GM19023 (cell line): ENCODE results near the gene TMEM132D.
"Not testable (repeated sequence)": the region's sequence is repeated elsewhere in the genome, so short reads cannot be mapped to it uniquely, and the experiment has no call there.

Experiments used
- ATAC-seq: cut with Tn5 transposase; IDR thresholded peaks from one replicate; pipeline ENCODE4 v1.9.1; 2021; ENCODE audit warnings: mild to moderate bottlenecking, moderate library complexity; ENCODE audit not compliant: unreplicated experiment

TMEM132D gene

DNA sequence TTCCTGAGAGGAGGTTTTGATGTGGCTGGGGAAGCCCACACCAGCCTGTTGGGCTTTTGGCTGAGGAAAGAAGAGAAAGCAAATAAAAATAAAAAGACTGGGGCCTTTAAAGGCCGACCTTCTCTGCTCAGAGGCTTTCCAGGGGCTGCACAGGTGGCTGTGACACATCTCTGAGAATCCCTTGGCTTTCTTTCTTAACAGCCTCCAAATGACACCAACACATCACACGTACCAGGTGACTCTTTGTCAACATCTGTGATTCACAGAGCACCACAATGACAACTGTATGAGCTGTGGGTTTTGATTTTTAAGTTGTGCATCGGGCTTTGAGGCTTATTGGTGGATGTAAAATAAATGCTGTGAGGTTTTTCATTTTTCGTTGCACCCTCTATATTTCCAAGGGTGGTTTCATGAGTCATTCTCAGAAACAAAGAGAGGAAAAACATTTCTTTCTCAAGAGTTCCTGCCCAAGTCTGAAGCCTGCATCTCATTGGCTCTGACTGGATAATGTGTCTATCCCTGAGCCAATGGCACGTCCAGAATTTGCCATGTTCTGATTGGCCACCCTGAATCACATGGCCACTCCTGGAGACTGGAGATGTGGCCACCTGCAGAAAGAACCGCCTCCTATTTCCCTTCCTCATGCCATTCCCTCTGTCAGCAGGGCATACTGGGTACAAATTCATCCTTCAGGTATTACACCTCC is 701.6 kb downstream of the TMEM132D start:
- no peak for ATAC-seq

DNA sequence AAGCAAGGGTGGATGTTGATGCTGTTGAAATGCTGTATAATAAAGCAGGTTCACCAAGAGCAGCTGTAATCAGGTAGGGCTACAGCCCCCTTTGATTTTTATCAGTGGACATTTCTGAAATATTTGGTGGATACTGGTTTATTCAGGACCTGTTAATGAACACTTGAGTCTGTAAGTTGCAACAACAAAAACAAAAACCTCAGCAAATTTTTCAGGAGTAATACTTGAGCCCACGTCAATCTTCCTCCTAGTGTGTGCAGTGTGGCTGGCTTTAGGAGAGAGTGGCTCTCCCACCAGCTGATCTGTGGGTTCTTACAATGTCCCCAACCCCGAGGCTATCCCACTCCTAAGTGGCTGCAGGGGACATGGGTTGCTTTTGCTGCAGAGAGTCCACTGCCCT is 702.8 kb downstream of the TMEM132D start:
- ATAC-seq = no peak

DNA sequence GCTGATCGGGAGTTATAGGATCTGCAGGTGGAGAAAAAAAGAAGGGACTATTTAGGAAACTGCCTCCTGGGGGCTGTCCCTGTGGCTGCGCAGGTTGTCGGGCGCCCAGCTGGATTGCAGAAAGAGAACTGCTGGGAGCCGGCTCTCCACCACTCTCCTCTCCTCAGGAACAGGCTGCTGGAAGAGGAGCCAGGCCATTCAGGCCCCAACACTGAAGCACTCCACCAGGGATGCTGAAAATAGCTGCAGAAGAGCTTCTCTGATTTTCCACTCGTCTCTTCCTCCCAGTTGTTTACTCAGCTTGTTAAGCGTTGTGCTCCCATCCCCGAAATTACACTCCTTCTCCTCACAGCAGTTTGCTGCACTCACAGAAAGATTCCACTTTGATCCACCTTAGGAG is 703.2 kb downstream of the TMEM132D start:
- ATAC-seq = no peak

DNA sequence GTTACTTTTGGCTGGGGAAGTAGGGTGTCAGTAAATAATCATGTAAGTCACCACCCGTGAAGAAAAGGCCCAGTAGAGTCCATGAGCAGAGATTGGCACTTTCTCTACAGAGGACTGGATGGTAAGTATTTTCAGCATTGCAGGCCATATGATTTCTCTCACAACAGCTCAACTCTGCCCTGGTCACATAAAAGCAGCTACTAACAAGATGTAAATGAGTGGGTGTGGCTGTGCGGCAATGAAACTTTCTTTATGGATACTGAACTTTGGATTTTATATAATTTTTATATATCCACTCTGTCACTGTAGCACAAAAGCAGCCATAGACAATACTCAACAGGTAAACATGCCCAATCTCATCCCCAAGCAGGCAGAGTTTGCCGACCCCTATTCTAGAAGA is 706.9 kb downstream of the TMEM132D start:
- ATAC-seq = no peak

DNA sequence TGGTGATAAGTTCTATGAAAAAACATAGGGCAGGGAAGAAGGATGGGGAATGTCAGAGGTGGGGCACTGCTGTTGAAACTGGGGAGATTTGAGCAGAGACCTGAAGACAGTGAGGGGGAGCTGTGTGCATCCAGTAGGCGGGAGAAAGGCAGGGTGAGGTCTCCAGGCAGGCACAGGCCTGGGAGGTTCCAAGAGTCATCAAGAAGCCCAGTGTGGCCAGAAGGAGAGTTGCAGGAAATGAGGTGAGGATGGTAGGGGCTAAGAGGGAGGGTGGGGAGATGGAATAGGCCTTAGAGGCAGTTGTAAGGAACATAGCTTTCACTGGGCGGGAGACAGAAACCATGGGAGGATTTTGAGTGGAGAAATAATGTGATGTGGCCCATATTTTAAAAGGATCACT is 708.7 kb downstream of the TMEM132D start:
- ATAC-seq = no peak

DNA sequence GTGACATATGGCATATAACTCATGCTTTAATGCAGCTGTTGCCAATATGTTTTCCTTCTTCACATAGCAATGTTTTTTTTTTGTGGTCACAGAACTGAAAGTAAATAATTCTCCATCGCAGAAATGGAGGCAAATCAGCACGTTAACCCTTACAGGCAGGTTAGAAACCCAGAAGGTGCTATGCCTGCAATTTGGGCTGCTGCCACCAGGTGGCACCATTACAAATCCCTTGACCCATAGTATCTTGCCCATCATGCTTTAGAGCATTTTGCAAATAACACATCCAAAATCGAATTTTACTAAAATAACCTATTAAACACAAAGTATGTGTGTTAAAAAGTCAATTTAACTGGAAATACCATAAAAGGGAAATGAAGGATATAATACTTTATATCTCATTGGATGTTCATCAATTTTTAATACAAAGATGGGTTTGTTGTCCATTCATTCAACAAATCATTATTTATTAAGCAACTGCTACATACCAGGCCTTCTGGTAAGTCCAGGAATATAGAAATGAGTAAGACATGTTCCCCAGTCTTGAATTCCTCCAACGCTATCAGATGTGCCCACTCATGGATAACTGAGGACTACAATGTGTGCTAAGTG is 710.5 kb downstream of the TMEM132D start:
- ATAC-seq = no peak

DNA sequence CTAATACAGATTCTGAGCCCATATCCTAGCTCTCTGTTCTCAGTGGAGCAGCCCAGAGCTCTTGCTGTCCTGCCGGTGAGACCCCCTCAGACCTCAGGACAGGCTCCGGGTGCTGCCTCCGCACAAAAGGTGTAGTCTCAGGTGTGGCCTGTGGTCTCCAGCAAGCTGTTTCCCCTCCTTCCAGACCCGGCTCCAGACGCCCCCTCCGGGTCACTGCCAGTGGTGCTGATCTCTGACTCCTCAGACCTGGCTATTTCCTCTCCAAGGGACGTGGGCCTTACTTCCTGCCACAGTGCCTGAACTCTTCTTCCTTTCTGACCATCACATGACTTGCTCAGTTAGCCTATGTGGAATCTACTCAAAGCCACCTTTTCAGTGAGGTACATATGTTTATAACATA is 713.0 kb downstream of the TMEM132D start:
- ATAC-seq = no peak

DNA sequence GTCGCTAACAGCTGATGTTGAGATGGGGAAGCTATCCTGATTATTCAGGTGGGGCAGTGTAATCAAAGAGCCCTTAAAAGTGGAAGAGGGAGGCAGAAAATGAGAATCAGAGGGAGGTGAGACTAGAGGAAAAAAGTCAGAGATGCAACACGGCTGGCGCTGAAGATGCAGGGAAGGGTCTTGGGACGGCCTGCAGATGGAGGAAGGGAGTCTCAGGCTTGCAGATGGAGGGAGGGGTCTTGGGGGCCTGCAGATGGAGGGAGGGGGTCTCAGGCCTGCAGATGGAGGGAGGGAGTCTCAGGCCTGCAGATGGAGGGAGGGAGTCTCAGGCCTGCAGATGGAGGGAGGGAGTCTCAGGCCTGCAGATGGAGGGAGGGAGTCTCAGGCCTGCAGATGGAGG is 713.9 kb downstream of the TMEM132D start:
- ATAC-seq = not testable (repeated sequence)

DNA sequence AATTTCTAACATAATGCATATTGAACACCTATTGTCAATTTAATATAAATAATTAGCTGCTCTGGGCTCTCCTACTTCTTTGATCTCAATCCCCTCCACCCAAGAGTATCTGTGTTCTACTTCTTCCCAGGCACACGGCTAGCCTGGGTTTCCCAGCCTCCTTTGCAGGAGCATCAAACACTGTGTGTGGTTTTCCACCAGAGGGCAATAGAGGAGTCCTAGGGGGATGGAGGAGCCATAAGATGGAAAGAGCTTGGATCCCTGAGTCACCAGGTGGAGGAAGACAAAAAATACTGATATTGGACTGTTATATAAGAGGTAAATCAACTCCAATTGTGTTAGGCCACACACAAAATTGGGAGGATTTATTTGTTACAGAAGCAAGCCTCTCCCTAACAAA is 716.9 kb downstream of the TMEM132D start:
- no peak for ATAC-seq

DNA sequence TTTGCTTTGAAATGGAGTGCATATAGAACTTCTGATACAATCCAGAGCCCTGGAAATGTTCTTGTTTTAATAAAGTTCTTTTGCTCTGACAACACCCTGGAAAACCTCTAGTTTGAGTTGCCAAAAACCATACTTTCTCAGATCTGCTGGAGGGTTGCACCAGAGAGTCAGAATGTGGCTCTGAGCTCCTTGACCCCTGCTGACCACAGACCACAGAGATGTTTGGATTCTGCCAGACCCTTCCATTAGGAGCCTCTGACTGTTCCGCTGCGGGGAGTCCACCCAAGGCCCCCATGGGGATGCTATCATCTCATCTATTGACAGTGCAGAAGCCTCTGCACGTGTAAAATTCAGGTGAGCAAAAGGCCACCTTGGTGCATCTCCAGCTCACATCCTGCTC is 718.0 kb downstream of the TMEM132D start:
- no peak for ATAC-seq

DNA sequence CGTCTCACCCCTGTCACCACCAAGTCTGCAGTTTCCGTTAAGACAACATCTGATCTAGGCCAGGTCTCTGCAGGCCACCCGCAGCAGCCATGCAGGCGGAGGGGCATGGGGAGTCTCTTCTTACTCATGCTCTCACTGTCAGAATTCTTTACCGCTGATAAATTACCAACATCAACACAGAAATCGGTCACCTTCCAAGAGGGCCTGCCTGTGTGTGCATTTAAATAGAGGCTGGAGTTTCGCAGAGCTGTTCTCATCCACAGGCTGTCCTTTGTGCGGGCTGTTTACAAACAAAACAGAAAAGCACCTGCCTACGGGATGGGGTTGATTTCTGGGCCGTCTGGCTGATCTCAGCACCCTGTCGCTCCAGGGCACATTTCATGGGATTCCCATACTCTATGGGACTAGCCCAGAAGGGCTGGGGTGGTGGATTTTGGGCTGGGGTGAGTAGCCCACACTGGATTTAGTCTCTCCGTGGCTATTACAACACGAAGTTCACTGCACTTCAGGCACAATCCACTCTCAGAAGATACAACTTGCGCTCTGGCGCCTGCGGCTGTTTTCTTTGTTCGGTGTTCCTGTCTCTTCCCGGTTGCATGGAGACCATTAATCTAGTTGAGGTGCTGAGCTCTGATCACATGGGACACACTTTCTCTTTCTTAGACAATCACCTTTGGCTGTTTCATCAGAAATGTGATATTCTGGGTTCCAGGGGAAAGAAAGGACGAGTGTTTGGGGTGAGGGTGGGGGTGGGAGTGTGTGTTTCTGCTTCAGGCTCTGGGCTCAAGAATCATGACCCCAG is 719.5 kb downstream of the TMEM132D start:
- no peak for ATAC-seq

DNA sequence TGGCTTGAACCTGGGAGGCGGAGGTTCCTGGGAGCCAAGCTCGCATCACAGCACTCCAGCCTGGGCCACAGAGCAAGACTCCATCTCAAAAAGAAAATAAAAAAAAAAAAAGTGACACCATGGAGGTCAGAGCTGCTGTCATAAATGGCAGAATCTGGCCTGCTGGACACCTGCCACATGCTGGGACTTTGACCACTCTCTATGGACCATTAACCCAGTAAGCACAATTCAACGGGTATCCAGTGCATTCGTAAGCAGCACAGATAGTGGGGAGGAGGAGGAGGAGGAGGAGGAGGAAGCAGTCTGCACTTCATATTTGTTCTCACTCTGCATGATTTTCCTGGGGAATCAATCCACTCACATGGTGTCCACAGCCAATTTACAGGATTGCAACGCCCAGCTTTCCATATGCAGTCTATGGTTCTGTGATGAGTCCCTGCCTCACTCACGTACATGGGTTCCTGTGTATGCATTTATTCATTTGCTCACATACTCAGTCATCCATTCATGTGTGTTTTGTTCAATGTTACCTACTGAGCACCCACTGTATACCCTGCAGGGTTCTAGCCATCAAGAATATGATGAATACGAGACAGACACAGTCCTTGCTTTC is 723.8 kb downstream of the TMEM132D start:
- no peak for ATAC-seq

DNA sequence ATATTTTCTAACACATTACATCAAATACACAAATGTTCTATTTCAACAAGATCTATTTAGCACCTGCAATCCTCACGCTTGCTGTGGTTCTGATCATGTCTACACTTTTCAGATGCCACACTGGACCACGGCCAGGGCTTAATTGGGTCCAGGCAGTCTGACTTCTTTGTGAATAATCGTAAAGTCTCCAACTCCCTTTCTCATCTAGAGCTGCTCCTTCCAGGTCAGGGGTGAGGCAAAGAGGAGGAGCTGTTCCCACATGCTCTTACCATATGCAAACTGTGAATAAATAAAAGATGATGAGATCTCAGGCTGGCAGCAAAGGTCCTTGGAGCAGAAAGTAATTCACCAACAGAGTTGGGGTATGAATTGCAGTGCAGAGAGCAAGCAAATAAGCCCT is 733.9 kb downstream of the TMEM132D start:
- ATAC-seq = no peak

DNA sequence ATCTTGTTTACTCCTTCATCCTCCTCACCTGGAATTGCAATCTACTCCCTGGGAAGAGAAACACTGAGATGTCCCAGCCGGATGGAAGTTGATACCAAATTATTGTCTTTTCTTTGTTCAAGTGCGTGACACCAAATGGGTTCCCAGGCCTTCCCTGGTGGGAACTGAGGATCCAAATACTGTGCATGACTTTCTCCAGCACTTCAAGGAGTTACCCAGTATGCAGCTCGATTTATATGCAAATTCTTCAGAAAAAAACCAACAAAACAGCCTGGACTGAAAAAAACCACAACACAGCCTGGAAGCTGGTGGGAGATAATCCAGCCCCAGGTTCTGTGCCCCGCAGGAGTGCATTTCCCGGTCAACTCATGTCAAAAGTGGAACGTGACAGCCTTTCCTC is 740.0 kb downstream of the TMEM132D start:
- ATAC-seq = no peak

DNA sequence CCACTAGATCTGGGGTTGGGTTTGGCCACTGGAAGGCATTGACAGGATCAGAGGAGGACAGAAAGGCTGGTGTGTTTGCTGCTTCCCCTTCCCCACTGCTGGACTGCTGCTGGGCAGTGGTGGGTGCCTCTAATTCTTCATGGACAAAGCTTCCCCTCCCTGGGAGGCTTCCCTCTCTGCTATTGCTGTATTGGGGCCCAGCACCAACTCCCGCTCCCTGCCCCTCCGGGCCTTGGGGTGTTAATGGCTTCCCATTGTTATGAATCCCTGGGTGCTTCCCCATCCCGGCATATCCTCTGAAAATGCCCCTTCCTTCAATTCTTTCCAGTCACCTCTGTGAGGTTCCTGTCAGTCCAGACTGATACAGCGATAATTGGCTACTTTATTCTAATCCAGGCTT is 740.4 kb downstream of the TMEM132D start:
- ATAC-seq = no peak

DNA sequence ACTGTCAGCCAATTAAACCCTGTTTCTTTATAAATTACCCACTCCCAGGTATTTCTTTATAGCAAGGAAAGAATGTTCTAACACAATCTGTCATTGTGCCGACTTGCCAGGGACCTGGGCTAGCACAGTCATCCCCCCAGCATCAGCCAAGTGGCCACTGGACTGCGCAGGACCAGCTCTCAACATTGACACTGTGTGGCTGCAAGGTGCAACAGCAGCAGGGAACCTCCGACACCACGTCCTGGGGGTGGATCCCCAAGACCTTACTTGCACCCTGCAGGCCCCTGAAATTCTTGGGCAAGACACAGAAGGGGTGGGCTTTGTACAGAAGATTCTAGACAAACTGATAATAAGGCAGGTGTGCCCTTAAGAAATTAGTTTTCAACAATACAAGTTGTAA is 741.0 kb downstream of the TMEM132D start:
- ATAC-seq = no peak

DNA sequence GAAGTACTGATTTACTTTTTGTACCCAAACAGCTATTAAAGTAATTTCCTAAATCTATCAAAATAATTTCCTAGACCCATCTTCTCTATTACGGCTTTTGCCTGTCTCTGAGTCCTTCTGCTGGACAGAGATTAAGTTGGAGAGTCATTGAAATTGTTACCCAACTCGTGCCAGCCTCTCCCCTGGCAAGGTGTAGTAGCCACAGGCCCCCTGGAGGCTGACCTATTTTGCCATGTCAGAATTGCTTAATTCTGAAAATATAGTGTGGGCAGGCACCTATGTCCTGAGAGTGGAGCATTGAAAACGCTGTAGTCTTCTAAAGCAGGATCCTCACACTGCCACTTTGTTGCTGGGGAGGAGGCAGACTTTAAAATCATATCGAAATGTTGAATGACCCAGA is 742.3 kb downstream of the TMEM132D start:
- no peak for ATAC-seq

DNA sequence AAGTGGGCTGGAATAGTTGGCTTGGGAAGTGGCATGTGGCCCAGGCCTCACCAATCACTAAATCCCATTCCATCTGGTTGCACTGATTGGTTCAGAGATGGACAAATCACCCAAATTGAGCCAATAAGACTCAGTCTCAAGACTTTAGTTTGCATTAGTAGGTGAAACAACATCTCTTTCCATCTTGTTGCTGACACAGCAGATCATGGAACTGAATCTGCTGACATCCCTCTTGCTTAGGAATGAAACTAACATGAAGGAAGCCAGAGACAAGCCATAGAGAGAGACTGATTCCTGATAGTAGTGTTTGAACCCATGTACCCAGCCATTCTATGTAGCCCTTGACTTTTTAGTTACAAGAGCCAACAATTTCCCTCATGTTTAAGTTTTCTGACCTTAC is 743.5 kb downstream of the TMEM132D start:
- no peak for ATAC-seq

DNA sequence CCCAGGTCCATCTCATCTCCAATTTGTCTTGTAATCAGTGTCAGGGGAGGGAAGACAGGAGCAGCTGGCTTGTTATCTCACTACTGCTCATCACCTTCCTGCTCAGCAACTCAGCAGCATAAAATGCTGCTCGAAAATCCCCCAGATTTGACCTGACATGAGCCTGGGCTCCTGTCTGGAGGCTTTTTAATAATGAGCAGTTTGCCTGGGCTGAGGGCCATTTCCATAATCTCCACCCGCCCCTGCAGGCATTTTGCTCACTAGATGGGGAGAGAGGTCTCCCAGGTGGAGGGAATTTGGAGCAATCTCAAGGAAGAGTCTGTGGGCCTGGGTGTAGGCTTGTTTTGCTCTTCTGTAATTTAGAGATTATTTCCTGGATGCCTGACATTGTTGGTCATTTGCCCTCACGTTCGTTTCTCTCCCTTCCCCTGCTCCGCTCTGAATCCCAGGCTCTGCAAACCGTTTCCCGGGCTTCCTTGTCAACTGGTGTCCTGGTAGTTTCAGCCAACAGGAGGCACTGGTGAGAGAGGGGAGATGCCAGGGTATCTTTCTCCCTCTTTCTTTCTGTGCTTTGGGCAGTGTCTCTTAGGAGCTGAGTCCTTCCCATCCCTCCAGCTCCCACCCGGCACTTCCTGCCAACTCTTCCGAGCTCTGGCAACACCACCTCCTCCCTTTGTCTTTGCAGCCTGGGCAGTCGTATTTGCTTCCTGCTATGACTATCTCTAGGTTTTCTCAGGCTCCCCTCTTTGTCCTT is 751.3 kb downstream of the TMEM132D start:
- no peak for ATAC-seq

DNA sequence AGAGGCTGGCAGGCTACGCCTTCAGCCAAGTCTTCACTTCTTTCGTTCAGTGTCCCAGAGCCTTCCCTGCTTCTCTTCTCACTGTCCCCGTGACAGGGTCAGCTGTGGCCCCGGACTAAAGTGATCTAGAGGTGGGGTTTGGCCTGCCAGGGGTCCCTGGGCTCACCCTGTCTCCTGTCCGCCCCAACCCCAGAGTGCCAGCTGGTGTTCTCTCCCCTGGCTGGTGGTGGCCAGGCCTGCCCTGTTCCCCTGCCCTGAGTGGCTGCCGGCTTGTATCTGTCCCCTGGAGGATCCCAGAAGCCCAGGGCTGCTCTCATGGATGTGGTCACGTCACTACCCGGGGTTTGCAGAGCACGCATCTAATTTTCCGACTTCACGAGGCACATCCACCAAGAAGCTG is 753.1 kb downstream of the TMEM132D start:
- ATAC-seq = no peak

DNA sequence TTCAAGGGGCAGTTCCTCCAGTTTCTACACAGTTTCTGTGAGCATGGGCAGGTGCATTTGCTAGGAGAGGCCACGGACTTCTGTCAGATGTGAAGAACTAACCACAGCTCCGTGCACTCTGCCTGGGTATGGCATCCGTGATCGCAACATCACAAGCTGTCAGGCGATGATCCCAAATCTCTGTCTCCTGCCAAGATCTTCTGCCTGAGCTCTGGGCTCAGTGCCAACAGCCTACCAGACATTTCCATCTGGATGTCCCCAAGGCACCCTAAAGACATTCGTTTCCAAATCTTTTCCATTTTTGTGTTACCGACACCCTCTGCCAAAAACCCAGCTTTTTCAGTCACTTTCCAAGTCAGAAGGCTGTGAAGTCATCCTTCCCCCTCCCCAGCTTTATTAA is 758.4 kb downstream of the TMEM132D start:
- ATAC-seq = no peak
